SU-DHL-6 (cell line): ENCODE data around the gene POLD4.

Source experiments
- EZH2phosphoT487 ChIP-seq: fragments of 200-600 bp; sonication (generic), shearing (Covaris generic); conservative IDR thresholded peaks from 2 replicates; pipeline ENCODE4 v1.6.1; 2018; ENCODE audit warnings: mild to moderate bottlenecking, antibody characterized with exemption, low read length, moderate library complexity, mixed read lengths
- TF ChIP-seq, protein P1 (sequence below): fragments of 200-600 bp; sonication (generic); IDR thresholded peaks from one replicate; pipeline ENCODE4 v1.5.1; 2017; ENCODE audit warnings: antibody characterized with exemption, mild to moderate bottlenecking, low read length, moderate library complexity; ENCODE audit not compliant: insufficient read depth, poor library complexity, severe bottlenecking

GRCh38 chr11:67372993-67373647 lies 19.8 kb upstream of the POLD4 start, which contains the start of gene CLCF1:
- no peak for TF ChIP-seq EZH2phosphoT487
- TF ChIP-seq, protein P1, sequence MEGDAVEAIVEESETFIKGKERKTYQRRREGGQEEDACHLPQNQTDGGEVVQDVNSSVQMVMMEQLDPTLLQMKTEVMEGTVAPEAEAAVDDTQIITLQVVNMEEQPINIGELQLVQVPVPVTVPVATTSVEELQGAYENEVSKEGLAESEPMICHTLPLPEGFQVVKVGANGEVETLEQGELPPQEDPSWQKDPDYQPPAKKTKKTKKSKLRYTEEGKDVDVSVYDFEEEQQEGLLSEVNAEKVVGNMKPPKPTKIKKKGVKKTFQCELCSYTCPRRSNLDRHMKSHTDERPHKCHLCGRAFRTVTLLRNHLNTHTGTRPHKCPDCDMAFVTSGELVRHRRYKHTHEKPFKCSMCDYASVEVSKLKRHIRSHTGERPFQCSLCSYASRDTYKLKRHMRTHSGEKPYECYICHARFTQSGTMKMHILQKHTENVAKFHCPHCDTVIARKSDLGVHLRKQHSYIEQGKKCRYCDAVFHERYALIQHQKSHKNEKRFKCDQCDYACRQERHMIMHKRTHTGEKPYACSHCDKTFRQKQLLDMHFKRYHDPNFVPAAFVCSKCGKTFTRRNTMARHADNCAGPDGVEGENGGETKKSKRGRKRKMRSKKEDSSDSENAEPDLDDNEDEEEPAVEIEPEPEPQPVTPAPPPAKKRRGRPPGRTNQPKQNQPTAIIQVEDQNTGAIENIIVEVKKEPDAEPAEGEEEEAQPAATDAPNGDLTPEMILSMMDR = no peak
